CD4-positive, alpha-beta T cell treated with Interleukin-15 for 4 hours (primary cell): Measurements from ENCODE around the gene BTBD6.

ENCODE experiments used
- DNase-seq: peaks from one replicate; pipeline ENCODE4 v3.0.0-alpha.2; 2020; ENCODE audit warnings: low spot score

BTBD6 gene

GRCh38 chr14:105229099-105229655 lies 19.2 kb upstream of the BTBD6 start:
- DNase-seq, result no peak

GRCh38 chr14:105240811-105241576 lies 7.3 kb upstream of the BTBD6 start:
- DNase-seq, result no peak

- no peak for DNase-seq
Measured at GRCh38 chr14:105241641-105242040, 6.7 kb upstream of the BTBD6 start.

GRCh38 chr14:105244334-105244733 lies 4.0 kb upstream of the BTBD6 start:
- no peak for DNase-seq

DNA sequence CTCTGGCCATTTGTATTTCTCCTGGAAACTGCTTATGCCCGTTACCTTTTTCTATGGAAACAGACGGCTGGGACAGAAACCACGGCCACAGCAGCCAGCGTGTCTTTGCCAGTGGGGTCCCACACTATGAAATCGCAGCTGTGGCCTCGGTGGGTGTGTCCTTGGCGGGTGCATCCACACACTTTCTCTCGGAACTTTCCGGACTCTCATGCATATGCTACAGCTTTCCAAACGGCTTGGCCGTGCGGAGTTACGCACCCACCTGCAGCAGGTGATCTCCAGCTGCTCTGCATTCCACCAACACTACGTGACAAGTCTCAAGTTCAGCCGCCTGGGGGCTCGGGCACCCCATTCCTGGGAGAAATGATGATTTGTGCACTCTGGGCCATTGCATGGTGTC lies 1.3 kb upstream of the BTBD6 start:
- DNase-seq, result no peak

DNA sequence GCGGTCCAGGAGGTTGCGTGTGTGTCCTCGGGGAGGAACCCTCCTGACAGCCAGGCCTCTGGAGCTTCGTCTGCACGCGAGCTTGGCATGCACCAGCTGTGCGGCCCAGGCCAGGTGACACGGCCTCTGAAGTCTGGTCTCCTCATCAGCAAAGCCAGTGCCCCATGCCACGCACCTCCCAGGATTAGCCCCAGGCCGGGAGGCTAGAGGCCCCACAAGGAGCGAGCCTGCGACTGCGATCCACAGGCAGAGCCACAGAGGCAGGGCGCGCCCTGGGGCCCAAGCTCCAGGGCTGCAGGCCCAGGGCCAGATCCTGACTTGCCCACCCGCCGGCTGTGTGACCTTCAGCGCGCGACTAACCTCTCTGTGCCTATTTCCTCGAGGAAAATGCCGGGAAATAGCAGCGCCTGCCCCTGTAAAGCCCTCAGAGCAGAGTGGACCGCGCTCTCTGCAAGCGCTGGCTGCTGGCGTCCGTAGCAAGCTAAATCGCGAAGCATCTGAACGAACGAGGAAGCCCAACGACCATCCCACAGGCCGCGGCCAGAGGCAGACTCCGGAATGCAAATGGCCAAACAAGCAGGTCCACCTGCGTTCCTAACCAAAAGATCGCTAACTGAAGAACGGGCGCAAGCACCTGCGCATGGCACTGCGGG lies 492 bp upstream of the BTBD6 start:
- no peak for DNase-seq

GRCh38 chr14:105249182-105250007 lies 1.1 kb downstream of the BTBD6 start:
- no peak for DNase-seq

DNA sequence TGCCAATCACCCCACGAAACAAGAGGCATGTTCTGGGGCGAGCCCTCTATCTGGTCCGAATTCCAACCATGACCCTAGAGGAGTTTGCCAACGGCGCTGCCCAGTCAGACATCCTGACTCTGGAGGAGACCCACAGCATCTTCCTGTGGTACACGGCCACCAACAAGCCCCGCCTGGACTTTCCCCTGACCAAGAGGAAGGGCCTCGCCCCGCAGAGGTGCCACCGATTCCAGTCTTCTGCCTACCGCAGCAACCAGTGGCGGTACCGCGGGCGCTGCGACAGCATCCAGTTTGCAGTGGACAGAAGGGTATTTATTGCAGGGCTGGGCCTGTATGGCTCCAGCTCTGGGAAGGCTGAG lies 1.7 kb downstream of the BTBD6 start:
- DNase-seq, result no peak

- DNase-seq, result no peak
Measured at GRCh38 chr14:105250986-105251385, 2.7 kb downstream of the BTBD6 start.

- DNase-seq, result no peak
Measured at GRCh38 chr14:105251920-105252319, 3.6 kb downstream of the BTBD6 start.

- DNase-seq, result no peak
Measured at GRCh38 chr14:105252552-105253328, 4.4 kb downstream of the BTBD6 start.

GRCh38 chr14:105253329-105253682 lies 5.0 kb downstream of the BTBD6 start:
- no peak for DNase-seq

DNA sequence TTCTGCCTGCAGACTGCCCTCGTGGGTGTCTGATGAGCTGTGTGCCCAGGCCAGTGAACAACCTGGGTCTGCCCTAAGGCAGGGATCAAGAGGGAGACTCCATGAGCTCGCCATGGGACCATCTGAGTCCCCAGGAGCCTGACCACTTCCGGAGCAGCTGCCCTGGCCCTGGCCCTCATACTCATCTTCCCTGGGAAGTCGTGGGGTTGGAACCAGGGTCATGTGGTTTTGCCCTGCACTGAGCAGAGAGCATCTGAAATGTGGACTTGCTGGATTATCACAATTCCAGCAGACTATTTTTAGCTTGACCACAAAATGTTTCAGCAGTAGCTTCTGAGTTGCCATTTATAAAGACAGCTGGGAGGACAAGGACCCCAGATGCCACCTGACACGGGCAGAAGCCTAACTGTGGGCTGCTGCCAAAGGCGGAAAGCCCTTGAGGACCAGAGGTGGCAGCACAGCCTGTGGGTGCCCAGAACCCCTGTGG lies 6.7 kb downstream of the BTBD6 start:
- no peak for DNase-seq

GRCh38 chr14:105256292-105256960 lies 8.1 kb downstream of the BTBD6 start:
- DNase-seq, result no peak

DNA sequence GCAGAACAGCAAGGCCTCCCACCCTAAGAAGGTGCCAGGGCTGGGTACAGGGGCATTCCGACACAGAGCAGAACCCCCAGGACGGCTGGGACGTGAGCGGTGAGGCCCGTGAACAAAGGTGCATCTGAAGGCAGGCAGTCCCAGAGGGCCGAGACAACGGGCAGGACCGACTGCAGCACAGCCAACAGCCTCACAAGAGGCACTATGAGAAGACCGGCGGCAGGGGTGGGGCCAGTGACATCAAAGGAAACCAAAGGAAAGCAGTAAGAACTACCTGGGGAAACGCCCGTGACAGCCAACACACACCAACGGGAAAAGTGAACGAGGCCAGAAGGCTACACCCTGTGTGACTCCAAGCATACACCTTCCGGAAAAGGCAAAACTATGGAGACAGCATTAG lies 9.1 kb downstream of the BTBD6 start:
- peak; percentile 17 for DNase-seq

- no peak for DNase-seq
Measured at GRCh38 chr14:105258846-105259245, 10.5 kb downstream of the BTBD6 start.

DNA sequence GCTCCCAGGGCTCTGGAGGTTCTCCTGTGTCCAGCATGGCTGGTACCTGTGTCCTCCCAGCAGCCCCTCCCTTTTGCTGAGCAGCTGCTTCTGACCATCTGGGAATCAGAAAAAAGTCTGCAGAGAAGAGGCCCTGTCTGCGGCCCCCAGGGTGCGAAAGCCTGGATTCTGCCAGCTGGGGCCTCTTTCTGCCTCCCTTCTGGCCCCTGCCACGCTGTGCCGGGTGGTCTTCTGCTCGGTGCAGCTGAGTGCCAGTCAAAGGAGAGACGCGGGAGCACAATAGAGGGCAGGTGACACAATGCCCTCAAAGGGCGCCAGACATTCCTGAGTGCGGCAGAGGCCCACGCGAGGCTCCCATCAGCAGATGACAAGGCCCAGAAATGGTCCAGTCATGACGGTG lies 12.6 kb downstream of the BTBD6 start:
- no peak for DNase-seq

DNA sequence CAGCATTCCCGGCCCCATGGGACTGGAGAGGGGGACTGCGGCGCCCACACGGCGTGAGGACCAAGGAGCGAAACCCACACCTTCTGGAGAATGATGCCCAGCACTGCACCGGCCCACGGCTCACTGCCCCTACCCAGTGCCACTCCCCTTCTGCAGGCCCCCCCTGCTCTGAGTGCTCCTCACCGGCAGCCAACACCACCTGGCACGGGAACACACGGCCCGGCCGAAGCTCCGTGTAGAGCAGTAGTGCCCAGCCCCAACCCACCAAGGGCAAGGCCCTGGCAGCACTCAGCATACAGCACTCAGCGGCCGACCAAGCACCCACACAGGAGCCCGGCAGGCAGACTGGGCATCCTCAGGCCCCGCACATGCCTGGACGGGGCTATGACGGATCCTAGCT lies 13.4 kb downstream of the BTBD6 start:
- DNase-seq, result no peak

DNA sequence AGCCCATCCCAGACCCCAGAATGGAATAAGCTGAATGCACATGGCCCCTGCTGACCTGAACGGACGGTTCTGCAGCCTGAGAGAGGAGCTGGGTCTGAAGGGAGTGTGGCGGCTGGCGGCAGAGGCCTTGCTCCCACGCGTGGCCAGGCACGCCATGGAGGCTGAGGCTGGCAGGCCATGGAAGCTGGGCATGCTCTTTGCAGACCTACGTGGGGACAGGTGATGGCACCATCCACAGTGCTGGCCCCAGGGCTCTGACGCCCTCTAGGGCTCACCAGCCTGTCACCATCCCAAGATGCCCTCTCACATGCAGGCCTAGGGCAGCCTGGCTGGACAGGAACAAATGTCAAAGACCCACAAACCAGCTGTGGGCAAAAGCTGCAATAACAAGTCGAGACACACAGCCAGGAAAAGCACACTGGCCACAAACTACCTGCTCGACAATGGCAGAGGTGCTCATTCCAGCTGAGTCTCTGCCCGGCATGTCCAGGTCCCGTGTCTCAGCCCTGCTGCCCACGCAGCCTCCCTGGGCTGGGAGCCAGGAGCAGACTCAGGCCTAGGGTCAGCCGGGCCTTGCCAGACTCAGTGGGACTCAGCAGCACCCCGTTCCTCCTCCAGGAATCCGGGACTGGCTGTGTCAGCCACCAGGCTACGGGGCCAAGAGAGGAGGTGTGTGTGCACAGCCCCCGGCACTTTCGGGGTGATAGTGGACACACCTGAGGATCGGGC lies 19.7 kb downstream of the BTBD6 start:
- no peak for DNase-seq

- no peak for DNase-seq
Measured at GRCh38 chr14:105268736-105269354, 20.5 kb downstream of the BTBD6 start.
